ENCODE measurements around the gene CXCR4. TPM values are rescaled to one million over a fixed set of nuclear protein-coding genes. Genes with fewer than 3 reads are reported as not detected.
A peak's percentile ranks its signal among the peaks of the same experiment; 100 is the strongest.

CXCR4 gene
- total RNA-seq, 1 experiment from 2014 or later = 164 TPM

DNA sequence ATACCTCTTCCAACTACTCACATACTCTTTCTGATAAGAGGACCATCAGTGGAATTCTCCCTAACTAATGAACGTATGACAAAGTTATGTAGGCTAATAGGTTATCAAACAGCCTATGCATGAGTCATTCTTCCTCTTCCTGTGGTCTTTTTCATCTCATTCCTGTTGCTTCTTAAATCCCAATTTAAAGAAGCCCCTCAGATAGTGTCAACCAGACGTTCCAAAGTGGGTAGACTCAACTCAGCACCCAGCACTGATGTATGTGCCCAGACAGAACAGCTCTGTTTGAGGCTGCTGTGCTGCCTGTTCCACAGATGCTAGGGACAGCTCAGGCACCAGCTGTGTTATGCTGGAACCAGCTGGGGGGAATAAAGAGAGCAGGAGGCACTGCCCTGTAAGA is 52.6 kb downstream of the CXCR4 start:
- peak; percentile 24 to 42 for DNase-seq
- Histone ChIP-seq H3K9me3 (replicated peaks) (no peaks in the 10 kb centered on the region; the same call in none of the 2 replicates), H3K36me3 (no peaks in the 10 kb centered on the region), H3K27me3 (no peaks in the 10 kb centered on the region), H3K4me1 (peaks cover 23% of the 10 kb centered on the region), H3K27ac (peak overlapping the region; percentile 1; the same call in 1 of the 2 replicates), H3K4me3 (no peak overlapping the region)

Other genes with a start within 250 kb of the CXCR4 start
- 102 and 110 TPM in 2 replicates for gene MCM6, start 241.7 kb downstream of the CXCR4 start, total RNA-seq (2014; rRNA removed; shearing (Covaris generic))
- 141 and 149 TPM in 2 replicates for gene DARS1, start 132.5 kb downstream of the CXCR4 start, total RNA-seq (2014; rRNA removed; shearing (Covaris generic))

All from SJCRH30 (cell line).